Kidney tubule cell (primary cell): Measurements from ENCODE around the gene C11orf91.
A peak's percentile ranks its signal among the peaks of the same experiment; 100 is the strongest.
"Not testable (repeated sequence)": the region's sequence is repeated elsewhere in the genome, so short reads cannot be mapped to it uniquely, and the experiment has no call there.

ENCODE experiments used
- DNase-seq: peaks from one replicate; pipeline ENCODE4 v3.0.0-alpha.2; 2018; ENCODE audit warnings: low spot score

Gene C11orf91

DNA sequence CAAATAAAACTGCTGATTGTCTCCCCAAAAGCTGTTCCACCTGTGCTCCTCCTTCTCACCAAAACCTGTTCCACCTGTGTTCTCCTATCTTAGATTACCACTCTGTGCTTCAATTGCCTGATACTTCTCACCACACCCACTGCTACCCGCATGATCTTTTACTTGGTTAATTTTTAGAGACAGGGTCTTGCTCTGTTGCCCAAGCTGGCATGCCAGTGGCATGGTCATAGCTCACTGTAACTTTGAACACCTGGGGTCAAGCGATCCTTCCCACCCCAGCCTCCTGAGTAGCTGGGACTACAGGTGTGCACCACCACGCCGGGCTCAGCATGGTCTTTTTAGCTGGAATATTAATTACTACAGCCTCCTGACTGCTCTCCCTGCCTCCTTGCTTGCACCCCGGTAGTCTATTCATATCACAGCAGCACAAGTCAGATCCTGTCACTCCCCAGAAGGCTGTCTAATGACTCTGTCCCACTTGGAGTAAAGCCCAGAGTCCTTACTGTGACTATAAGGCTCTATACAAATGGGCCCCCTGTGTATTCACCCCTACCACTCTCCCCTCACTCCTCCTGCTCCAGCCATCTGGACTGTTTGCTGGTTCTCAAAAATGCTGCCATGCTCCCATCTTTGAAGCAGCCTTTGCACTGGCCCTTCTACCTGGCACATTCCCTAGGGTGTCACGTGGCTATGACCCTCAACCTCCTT, 3.5 kb downstream of the C11orf91 start:
- DNase-seq = peak; percentile 81

DNA sequence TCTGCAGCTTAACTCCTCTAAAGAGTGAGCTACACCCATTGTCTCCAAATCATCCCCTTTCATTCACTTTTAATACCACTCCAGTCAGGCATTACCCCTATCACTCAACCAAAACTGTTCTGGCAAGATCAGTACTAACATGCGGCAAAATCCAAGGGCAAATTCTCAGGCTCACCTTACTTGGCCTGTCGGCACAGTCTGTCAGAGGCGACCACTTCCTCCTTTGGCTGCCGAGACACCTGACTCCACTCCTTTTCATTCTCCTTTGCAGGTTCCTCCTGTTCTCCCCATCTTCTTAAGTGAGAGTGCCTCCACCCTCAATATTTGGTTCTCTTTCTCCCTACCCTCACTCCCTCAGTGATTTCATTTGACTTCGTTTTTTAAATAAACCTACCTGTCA, 4.2 kb downstream of the C11orf91 start:
- peak; percentile 62 for DNase-seq

DNA sequence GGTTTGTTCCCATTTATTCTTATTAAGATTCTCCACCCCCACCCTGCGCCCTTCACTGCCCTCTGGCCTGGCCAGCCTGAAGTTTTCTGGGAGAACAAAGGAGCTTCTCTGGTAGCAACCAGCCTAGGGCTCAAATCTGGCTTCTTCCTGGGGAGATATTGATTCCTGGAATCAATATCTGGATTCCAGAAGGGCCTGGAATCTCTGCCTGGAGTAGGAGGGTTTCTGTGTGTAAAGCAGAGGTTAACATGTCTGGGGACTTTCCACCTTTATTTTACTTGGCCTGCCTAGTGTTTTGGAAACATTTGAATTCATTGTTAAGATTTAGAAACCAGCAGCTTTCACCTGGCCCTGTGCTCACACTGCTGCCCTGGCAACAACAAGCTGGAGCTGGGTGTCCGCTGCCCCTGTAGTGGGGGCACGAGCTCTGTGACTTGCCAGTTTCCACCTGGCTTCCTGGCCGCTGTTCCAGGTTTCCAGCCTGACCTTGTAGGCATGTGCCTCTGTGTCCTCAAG, 5.5 kb downstream of the C11orf91 start:
- peak; percentile 61 for DNase-seq

DNA sequence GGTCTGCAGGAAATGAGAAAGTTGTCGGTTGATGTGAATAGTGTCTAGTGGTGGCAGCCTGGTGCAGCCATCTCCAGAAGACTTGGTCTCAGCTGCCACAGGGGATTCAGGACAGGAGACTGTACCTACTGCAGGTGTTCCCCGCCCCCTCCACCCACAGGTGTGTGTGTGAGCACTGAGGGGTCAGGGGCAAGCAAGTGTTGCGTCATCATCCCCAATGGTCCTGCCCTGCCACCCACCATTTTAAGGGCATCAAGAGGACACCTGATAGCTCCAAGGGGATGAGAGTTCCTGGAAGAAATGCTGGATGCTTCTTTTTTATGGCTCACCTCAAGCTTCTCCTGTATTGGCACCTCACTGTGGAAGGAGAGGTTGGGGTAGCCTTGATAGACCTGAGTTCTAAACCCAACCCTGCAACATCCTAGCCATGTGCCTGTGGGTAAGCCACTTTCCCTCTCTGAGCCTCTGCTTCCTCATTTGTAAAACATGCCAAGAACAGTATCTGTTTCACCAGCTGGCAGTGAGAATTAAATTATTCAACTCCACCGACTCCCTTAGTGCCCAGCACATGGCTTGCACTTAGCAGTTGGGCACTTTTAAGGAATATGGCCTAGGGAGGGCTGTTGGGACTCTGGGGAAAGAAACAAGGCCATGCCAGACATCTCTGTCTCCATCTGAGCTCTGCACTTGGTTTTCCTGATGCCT, 6.1 kb downstream of the C11orf91 start:
- DNase-seq = peak; percentile 22

DNA sequence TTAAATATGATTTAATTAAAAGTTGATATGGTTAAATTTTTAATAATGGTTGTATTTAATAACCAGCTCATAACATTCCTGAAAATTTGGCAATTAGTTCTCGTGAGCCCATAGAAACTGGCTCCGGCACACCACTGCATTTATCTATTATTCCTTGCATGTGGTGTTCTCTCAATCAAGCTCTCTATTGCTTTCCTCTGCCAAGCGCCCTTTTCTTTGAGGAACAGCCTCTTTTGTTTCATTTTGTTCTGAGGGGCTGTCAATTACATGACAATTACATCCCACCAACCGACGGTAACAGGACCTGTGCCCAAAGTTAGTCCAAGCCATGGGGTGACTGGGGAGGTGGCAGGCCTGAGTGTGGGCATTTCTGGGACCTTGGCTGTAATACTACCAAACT, 8.1 kb downstream of the C11orf91 start:
- DNase-seq = no peak

DNA sequence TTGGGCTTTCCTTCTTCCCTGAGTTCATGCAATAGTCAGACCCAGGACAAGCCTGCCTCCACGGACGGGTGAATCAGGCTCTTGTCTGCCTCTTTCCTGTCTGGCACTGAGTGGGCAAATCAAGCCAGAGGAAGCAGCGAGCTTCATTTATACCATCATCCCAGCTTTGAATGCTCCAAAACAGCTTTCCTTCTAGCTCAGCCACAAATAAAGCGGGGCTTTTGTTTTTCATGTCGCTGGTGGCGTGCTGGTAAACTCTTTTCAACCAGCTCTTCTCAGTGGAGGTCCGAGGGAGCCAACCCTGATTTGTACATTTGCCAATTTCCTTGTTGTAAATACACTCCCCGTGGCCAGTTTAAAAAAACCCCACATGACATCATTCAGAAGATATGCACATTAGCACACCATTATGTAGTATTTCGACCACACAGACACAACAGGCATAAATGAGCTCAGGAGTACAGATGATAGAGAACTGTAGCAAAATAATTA, 8.6 kb downstream of the C11orf91 start:
- DNase-seq = peak; percentile 99

DNA sequence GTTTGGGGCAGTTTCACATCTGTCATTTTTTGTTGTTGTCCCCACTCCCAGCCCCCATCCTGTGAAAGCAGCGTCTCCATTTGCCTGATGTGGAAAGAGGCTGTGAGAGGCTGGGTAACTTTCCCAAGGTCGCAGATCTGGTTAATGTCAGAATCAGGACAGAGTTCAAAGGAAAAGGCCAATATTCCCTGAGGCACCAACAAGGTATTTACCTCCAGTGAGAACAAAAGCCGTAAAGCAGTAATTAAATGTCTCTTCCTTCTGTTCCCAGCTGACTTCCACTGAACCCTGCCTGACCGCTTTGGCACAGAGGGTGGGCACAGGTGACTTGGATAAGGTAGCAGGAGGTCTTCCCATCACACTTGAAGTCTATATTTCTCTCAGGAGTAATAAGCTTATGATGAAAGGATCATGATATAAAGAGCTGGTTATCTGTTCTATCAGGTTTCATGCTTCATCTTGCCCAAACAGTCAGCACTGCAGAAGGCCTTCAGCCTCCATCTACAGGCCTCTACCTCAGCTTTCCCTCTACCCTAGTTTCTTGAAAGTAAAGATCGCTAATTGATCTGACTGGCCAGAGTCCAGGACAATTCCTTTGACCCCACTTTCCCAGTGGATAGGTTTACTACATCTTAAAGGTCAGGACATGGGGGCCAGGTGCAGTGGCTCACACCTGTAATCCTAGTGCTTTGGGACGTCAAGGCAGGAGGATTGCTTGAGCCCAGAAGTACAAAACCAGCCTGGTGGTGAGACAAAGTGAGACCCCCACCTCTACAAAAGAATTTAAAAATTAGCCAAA, 9.4 kb downstream of the C11orf91 start:
- no peak for DNase-seq

DNA sequence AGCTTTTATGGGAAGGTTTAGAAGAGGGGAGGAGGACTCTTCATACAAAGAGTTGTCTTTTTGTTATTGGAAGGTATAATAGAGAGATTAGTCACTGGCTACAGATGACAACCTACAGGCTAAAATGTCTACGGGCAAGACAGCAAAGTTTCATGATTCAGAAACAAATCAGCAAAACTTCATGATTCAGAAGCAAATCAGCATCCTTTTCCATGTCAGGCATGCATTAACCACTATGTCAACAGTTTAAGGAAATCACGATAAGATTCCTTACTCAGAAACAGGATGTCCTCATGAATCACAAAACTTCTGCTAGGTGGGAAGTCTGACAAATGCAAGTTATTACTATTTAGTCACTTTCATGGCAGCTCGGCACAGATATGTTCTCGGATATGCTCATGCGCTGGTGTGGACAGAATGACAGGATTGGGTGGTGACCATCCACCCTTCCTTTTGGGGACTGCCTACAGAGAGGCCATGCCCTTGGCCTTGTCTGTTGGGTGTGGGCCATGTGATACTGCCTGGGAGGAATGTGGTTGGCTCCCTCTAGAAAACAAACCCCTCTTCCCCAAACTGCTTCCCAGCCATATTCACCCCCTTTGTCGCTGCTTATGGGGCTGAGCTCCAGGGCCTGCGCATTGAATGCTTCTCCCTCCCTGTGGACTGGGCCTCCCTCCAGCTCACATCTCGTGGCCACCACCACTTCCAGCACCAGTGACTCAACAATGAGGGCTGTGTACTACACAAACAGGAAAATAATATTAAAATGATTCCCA, 10.1 kb downstream of the C11orf91 start:
- peak; percentile 100 for DNase-seq

DNA sequence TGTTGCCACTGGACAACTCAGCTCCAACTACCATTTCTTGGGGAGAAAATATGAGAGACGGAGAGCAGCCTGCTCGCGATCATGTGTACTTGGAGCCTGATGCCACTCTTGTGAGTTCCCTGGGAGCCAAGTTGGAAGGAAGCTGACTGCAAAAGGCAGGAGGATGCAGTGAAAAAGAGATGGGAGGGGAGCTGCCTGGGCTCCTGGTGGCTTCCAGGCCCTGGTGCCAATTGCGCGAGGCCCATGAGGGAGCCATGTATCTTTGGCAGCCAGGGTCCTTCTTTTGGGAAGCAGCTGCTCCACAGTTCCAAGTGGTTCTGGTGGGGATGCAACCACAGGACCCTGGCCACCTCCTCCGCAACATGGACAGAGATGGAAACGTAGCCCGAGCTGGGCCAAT, 11.1 kb downstream of the C11orf91 start:
- no peak for DNase-seq

DNA sequence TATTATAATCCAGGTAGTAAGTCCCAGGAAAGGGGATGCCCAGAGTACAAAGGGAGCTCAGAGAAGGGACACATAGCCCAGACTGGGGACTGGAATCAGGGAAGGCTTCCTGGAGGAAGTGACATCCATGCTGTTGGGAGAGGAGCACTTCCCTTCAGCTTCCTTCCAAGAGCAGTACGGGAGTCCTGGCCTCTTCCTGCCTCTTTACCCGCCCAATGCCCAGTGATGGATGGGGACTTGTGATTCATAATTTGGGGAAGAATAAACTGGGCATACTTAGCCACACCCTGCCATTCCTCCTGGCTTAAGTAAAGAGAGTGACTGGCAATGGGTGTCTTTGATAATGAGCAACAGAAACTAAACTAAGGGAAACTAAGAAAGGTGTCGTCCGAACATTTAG, 11.5 kb downstream of the C11orf91 start:
- peak; percentile 87 for DNase-seq

DNA sequence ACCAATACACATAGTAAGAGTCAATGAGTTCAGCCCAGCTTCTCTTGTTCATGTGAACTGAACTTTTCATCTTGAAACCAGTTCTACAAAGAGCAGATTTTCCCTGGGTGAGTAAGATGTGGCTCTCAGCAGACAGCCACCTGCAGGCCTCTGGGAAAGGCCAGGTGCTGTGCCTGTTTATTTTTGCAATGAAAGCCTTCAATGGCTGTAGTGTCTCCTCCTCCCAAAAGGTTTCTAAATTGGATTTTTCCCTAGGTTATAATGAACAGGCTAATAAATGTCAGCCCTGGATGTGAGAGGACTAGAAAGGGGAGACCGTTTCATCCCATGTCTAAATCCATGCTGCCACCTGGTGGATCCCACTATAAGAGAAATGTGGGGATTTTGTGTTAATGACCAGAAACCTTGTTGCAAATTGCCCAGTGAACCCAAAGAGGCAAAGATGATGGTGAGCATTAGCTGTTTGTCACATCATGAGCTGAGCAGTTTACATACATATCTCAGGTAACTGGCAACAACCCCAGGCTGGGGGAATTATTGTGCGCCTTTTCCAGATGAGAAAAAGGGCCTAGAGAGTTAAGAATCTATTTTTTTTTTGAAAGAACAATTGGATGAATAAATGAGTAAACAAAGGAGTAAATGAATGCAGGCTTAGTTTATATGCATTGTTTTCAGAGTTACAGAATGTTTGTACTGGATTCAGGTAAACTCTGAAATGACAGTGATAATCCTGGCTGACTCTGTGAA, 12.7 kb downstream of the C11orf91 start:
- DNase-seq = peak; percentile 68

DNA sequence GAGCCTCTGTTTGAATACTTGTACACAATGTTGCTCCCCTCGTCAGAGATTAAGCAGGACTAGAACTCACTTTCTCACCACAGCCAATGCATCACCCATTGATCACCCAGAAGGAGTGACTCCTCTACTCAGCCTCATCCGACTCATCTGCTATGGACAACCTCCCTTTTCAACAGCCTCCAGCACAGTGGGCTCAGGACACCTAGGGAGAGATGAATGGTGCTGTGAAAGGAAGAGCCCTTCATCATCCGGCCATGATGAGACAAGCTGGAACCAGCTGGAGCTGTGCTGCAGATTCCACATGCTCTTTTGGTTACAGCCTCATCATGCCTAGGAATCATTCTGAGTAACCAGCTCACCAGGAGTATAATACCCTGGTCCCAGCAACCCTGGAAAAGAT, 15.5 kb downstream of the C11orf91 start:
- DNase-seq = no peak

DNA sequence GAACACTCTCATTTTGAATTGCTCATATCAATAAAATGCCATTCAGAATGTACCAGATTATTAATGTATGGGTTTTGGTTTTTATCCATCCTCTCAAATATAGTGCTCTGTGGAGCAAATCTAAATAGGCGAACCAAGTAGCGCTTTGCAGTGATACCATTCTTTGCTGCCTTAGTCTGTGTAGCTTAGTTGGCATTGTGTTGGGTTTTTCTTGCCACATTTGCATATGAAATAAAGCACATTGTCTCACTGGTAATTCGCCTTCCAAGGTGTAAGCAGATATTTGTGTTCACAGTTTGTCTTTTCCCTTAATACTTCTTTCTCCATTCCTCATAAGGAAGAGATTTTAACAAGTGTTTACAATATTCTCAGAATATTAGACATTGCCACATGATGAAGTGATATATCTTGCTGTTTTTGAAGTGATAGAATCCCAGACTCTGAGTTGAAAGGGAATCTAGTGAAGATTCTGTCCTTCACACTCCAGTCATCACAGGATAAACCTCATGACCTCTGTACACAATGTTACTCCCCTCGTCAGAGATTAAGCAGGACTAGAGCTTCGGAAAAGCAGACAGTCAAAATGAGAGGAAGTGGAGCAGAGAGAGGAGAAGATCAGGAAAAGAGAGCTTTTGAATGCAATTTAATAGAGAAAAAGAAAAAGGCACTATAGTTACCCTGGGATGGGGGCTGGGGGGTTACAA, 16.5 kb downstream of the C11orf91 start:
- DNase-seq = no peak

DNA sequence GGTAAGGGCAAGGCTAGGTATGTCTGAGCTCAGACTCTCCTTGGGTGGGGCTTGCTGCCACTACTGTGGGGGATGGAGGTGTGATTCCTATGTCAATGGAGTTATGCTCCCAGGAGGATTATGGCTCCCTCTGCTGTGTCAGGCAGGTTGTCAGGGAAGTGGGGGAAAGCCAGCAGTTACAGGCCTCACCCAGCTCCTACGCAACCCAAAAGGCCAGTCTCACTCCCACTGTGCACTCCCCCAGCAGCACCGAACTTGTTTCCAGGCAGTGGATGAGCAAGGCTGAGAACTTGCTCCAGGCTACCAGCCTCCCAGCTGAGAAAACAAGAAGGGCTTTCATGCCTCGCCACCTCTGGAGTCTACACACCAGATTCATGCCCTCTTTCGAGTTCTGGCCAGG, 18.2 kb downstream of the C11orf91 start:
- no peak for DNase-seq

DNA sequence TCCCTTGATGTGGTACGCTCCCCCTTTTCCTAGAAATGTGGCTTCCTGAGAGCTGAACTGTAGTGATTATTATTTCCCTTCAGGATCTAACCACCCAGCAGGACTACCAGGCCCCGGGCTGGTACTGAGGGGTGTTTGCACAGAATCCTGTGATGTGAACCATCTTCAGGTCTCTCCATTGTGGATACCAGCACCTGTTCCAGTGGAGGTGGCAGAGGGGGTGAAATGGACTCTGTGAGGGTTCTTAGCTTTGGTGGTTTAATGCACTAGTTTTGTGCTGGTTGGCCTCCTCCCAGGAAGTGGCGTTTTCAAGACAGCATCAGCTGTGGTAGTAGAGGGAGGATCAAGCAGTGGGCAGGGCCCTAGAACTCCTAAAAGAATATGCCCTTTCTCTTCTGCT, 18.6 kb downstream of the C11orf91 start:
- no peak for DNase-seq

DNA sequence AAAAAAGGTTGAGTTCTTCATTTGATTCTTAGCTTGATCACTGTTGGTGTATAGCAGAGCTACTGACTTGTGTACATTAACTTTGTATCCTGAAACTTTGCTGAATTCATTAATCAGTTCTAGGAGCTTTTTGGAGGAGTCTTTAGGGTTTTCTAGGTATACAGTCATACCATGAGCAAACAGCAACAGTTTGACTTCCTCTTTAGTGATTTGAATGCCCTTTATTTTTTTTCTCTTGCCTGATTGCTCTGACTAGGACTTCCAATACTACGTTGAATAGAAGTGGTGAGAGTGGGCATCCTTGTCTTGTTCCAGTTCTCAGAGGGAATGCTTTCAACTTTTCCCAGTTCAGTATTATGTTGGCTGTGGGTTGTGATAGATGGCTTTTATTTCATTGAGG, 22.0 kb downstream of the C11orf91 start:
- DNase-seq = not testable (repeated sequence)

DNA sequence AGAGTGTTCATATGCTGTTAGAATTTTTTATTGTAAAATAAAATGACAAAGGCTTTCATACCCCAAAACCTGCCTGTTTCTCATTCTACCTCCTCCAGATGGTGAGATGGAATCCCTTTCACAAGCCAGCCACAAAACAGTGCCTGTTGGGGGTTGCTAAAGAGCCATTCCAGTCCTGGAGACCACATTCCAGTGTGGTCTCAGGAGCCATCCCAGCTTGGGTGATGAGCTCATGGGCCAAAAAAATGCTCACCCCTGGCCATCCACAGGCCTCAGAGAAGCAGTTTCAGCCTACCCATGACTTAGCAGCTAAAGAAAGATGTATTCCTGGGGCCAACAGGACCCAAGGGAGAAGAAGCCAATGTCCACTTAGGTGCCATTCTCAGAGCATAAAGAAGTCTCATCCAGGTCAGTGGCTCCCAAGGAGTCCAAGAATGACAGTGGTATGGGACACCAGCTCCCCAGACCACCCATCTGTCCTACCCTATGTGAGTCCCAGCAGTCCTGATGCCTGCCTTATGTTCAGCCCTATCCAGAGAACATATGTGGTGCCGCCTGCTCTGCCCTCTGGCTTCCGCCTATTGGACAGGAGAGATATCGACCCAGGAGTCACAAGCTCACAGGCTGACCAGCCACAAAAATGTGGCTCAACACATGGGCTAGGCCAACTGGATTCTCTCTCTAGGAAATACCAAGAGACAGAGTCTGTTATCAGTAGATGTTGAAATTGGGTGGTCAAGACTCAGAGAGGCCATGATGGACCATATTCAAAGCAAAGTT, 26.4 kb downstream of the C11orf91 start:
- DNase-seq = peak; percentile 50

DNA sequence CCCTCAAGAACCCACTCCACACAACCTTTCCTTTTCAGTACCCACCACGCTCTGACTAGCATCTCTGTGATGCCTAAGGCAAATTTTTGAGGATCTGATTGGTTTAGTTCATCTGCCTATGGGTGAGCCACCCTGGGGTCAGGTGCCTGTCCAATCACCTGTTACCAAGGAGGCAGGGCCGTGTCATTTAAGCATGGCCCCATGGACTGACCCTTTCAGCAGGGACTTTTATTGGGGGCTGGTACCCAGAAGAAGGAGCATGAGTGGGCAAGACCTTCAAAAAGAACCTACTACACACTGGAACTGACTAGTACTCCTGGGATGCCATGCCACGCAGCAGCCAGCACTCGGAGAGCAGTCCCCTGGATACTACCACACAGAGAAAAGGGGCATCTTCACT, 28.4 kb downstream of the C11orf91 start:
- DNase-seq = no peak

DNA sequence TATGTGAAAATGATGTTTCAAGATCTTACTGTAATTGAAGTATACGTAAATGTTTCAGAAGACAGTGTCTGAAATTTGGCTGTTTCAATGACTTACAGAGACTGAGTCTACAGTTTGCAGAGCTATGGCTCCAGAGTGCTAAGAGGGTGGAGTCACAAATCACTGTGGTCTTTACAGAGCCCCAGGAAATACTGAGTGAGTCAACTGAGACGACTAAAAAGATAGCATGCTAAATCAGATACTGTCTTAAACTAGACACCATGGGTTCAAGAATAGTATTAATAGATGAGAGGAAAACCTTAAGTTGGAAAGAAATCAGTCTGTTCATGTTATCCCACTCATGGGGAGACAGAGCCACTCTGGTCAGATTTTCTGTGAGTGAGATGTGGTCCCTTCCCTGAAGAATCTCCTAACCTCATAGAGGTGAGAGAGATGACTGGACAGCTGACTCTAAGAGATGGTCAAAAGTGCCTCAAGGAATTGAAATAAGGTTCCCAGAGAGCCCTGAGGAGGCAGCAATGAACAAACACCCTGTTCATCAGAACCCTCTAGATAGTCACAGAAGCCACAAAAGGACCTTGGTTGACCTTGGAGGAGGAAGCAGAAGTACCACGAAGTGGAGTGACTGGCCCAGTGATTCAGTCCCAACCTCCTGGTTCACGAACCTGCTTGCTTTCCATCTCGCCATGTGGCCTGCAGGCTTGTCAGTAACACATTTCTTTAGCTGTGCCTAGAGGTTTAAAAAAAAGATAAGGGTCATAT, 30.2 kb downstream of the C11orf91 start:
- peak; percentile 44 for DNase-seq
